SK-N-SH (cell line): ENCODE results near the gene MCRS1.

Source experiments
- EZH2phosphoT487 ChIP-seq: fragments of 200-600 bp; sonication (generic); IDR thresholded peaks from 2 replicates; pipeline ENCODE4 v1.6.1; 2017; ENCODE audit warnings: low read depth, mixed run types, mild to moderate bottlenecking, antibody characterized with exemption, moderate library complexity, borderline replicate concordance
- FOXJ3 ChIP-seq: sonication (generic); formaldehyde crosslinking; IDR thresholded peaks from 2 replicates; pipeline ENCODE4 v1.5.1; 2020; ENCODE audit warnings: mild to moderate bottlenecking, missing genetic modification reagents
- FOXM1 ChIP-seq: IDR thresholded peaks from 2 replicates; pipeline ENCODE4 v1.4.0; 2012; ENCODE audit warnings: low read depth, mild to moderate bottlenecking
- GATA2 ChIP-seq: sonication (generic); formaldehyde crosslinking; IDR thresholded peaks from 2 replicates; pipeline ENCODE4 v1.5.0; 2020; ENCODE audit warnings: mild to moderate bottlenecking, missing genetic modification reagents
- MAX ChIP-seq: IDR thresholded peaks from 2 replicates; pipeline ENCODE4 v1.4.0; 2012; ENCODE audit warnings: low read depth
- MEF2A ChIP-seq: IDR thresholded peaks from 2 replicates; pipeline ENCODE4 v1.4.0; 2012; ENCODE audit warnings: low read depth, borderline replicate concordance
- NFIC ChIP-seq: IDR thresholded peaks from 2 replicates; pipeline ENCODE4 v1.4.0; 2012; ENCODE audit warnings: borderline replicate concordance
- NRF1 ChIP-seq: IDR thresholded peaks from 2 replicates; pipeline ENCODE4 v1.6.1; 2012; ENCODE audit warnings: low read depth, mild to moderate bottlenecking, low read length
- PBX3 ChIP-seq: IDR thresholded peaks from 2 replicates; pipeline ENCODE4; 2012
- POLR2AphosphoS5 ChIP-seq: IDR thresholded peaks from 2 replicates; pipeline ENCODE4 v1.6.1; 2012; ENCODE audit warnings: low read depth, low read length
- TAF1 ChIP-seq: IDR thresholded peaks from 2 replicates; pipeline ENCODE4 v1.6.1; 2012; ENCODE audit warnings: low read depth, mild to moderate bottlenecking, low read length, moderate library complexity, borderline replicate concordance
- USF1 ChIP-seq: IDR thresholded peaks from 2 replicates; pipeline ENCODE4 v1.4.0; 2012; ENCODE audit warnings: low read depth, borderline replicate concordance
- TF ChIP-seq, protein P1 (sequence below): fragments of 200-600 bp; sonication (generic); IDR thresholded peaks from 2 replicates; pipeline ENCODE4 v1.6.1; 2017; ENCODE audit warnings: antibody characterized with exemption, mild to moderate bottlenecking, moderate library complexity
- TF ChIP-seq, protein P2 (sequence below): IDR thresholded peaks from 2 replicates; pipeline ENCODE4 v1.6.1; 2012; ENCODE audit warnings: mild to moderate bottlenecking, low read depth, low read length, moderate library complexity

GRCh38 chr12:49527361-49528130 lies 40.4 kb downstream of the MCRS1 start:
- TF ChIP-seq POLR2AphosphoS5 (no peak), MAX (no peak), FOXJ3 (CRISPR knock-in tag) (no peak), TAF1 (no peak), GATA2 (no peak), FOXM1 (no peak), NRF1 (no peak), NFIC (no peak), MEF2A (no peak), USF1 (no peak), PBX3 (no peak), EZH2phosphoT487 (no peak)
- TF ChIP-seq, protein P1, sequence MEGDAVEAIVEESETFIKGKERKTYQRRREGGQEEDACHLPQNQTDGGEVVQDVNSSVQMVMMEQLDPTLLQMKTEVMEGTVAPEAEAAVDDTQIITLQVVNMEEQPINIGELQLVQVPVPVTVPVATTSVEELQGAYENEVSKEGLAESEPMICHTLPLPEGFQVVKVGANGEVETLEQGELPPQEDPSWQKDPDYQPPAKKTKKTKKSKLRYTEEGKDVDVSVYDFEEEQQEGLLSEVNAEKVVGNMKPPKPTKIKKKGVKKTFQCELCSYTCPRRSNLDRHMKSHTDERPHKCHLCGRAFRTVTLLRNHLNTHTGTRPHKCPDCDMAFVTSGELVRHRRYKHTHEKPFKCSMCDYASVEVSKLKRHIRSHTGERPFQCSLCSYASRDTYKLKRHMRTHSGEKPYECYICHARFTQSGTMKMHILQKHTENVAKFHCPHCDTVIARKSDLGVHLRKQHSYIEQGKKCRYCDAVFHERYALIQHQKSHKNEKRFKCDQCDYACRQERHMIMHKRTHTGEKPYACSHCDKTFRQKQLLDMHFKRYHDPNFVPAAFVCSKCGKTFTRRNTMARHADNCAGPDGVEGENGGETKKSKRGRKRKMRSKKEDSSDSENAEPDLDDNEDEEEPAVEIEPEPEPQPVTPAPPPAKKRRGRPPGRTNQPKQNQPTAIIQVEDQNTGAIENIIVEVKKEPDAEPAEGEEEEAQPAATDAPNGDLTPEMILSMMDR, result no peak
- TF ChIP-seq, protein P2, sequence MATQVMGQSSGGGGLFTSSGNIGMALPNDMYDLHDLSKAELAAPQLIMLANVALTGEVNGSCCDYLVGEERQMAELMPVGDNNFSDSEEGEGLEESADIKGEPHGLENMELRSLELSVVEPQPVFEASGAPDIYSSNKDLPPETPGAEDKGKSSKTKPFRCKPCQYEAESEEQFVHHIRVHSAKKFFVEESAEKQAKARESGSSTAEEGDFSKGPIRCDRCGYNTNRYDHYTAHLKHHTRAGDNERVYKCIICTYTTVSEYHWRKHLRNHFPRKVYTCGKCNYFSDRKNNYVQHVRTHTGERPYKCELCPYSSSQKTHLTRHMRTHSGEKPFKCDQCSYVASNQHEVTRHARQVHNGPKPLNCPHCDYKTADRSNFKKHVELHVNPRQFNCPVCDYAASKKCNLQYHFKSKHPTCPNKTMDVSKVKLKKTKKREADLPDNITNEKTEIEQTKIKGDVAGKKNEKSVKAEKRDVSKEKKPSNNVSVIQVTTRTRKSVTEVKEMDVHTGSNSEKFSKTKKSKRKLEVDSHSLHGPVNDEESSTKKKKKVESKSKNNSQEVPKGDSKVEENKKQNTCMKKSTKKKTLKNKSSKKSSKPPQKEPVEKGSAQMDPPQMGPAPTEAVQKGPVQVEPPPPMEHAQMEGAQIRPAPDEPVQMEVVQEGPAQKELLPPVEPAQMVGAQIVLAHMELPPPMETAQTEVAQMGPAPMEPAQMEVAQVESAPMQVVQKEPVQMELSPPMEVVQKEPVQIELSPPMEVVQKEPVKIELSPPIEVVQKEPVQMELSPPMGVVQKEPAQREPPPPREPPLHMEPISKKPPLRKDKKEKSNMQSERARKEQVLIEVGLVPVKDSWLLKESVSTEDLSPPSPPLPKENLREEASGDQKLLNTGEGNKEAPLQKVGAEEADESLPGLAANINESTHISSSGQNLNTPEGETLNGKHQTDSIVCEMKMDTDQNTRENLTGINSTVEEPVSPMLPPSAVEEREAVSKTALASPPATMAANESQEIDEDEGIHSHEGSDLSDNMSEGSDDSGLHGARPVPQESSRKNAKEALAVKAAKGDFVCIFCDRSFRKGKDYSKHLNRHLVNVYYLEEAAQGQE, result no peak
